VCaP (cell line): Measurements from ENCODE around the gene EED.
"Not testable (repeated sequence)": the region's sequence is repeated elsewhere in the genome, so short reads cannot be mapped to it uniquely, and the experiment has no call there.

Source experiments
- H3K27ac ChIP-seq: fragments of 450-650 bp; 2 replicates; pipeline ENCODE4 v1.5.1; 2017
- TF ChIP-seq, protein P1 (sequence below): fragments of 450-650 bp; conservative IDR thresholded peaks from 2 replicates; pipeline ENCODE4 v1.5.1; 2017; ENCODE audit warnings: mild to moderate bottlenecking, moderate library complexity

EED gene

DNA sequence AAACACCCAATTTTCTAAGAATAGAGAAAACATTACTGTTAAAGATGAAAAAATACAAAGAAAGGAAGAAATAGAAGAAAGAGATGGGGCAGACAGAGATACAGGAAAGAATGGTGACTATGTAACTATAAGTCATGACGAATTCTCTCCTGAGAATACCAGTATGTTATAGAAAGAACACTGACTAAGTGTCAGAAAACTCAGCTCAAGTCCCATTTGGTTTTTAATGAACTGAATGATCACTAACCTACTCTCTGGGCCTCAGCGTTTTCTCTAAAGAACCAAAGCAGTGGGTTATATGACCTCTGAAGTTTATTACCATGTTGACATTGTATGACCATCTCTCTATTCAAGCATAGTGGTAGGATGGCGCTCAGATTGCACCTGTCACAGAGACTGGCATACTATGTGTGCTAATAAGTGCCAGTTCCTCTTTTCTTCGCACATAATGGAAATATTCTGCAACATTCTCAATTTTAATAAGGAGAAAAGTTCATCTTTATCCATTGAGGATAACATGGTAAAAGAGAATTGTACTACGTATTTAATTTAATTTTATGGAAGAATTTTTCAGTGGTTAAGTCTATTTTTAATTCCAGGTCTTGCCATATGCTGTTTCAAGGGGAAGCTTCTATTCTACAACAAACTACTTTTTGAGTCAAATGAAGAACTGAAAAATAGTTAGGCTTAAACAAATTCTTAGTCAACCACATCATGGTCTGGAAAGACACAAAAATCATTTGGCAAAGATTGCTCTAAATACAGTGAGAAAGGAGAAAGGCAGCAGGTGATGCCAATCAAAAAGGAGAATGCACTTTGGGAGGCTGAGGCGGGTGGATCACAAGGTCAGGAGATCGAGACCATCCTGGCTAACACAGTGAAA is 25.0 kb upstream of the EED start:
- TF ChIP-seq, protein P1, sequence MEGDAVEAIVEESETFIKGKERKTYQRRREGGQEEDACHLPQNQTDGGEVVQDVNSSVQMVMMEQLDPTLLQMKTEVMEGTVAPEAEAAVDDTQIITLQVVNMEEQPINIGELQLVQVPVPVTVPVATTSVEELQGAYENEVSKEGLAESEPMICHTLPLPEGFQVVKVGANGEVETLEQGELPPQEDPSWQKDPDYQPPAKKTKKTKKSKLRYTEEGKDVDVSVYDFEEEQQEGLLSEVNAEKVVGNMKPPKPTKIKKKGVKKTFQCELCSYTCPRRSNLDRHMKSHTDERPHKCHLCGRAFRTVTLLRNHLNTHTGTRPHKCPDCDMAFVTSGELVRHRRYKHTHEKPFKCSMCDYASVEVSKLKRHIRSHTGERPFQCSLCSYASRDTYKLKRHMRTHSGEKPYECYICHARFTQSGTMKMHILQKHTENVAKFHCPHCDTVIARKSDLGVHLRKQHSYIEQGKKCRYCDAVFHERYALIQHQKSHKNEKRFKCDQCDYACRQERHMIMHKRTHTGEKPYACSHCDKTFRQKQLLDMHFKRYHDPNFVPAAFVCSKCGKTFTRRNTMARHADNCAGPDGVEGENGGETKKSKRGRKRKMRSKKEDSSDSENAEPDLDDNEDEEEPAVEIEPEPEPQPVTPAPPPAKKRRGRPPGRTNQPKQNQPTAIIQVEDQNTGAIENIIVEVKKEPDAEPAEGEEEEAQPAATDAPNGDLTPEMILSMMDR = no peak
- H3K27ac ChIP-seq = no peak overlapping the region

DNA sequence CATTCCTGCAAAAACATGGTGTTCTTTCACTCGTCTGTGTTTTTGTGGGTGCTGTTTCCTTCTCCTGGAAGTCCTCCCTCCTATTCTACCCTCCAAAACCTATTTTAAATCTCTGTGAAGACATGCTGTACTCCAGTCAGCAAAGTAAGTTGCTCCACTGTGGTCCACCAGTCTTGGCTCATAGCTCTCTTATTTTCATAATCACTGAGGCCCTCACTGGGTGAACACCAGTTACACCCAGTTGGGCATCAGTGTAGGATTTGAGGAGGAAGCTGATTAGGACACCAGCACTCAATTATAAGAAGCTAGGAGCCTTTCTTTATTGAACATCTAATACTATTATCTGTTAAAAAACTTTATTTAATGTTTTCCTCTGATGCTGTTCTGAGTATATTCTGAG is 23.9 kb upstream of the EED start:
- H3K27ac ChIP-seq = no peak overlapping the region
- TF ChIP-seq, protein P1 = no peak

DNA sequence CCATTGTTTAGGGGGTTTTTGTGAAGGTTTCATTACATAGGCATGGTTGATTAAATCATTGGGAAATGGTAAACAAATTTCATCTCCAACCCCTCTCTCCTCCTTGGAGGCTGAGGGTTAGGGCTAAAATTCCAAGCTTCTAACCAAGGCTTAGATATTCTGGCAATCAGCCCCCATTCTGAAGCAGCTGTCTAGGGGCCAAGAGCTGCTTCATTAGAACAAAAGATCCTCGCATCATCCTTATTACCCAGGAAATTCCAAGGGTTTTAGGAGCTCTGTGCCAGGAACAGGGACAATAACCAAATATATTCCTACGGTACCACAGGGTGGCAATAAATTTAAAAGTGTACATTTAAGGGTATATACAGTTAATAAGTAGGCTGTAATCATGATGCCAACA is 22.5 kb upstream of the EED start:
- no peak overlapping the region for H3K27ac ChIP-seq
- TF ChIP-seq, protein P1 = no peak

DNA sequence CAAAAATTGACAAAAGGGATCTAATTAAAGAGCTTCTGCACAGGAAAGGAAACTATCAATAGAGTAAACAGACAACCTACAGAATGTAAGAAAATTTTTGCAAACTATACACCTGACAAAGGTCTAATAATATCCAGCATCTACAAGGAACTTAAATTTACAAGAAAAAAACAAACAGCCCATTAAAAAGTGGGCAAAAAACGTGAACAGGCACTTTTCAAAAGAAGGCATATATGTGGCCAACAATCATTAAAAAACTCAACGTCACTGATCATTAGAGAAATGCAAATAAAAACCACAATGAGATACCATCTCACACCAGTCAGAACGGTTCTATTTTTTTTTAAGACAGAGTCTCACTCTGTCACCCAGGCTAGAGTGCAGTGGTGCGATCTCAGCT is 20.0 kb upstream of the EED start:
- H3K27ac ChIP-seq = not testable (repeated sequence)

DNA sequence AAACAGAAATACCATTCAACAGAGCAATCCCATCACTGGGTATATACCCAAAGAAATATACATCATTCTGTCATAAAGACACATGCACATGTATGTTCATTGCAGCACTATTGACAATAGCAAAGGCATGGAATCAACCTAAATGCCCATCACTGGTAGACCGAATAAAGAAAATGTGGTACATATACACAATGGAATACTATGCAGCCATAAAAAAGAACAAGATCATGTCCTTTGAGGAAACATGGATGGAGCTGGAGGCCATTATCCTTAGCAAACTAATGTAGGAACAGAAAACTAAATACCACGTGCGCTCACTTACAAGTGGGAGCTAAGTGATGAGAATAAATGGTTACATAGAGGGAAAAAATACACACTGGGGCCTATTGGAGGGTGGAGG is 19.2 kb upstream of the EED start:
- not testable (repeated sequence) for H3K27ac ChIP-seq

DNA sequence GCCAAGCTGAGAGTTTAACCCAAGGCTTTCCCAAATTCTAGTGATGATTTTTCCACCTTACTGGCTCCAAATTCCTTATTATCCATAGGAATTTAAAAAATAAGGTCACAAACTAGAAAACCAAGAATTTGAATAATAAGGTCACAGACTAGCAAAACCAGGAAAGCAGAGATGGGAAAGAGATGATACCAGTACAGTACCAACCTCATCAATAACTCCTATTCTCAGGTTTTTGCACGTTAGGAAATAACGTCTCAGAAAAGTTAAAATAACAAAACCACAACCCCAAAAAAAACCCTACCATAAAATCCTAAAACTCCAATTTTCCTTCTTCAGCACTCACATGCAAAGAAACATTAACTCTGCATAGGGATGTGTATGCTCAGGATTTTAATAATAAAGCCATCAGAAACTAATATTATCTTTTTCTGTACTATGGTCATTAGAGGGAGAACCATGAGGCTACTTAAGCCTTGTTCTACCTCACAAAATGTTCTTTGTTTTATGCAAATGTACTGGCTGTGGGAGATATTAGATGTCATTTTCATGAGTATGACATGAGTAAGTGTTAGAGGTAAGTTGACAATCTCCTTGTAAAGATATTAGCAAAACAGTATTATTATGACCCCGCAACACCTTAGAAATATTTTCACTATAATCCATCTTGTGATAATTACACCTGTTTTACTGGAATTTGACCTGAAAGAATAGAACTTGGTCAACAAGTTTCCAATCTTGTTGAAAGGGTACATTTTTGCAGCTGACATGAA is 16.1 kb upstream of the EED start:
- TF ChIP-seq, protein P1 = no peak

DNA sequence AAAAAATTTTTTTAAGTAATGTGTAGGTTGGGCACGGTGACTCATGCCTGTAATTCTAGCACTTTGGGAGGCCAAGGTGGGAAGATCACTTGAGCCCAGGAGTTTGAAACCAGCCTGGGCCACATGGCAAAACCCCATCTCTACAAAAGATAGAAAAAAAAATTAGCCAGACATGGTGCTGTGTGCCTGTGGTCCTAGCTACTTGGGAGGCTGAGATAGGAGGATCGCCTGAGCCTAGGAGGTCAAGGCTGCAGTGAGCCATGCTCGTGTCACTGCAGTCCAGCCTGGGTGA is 15.6 kb upstream of the EED start:
- not testable (repeated sequence) for H3K27ac ChIP-seq

More for the DNA sequence above, 16.1 kb upstream of the EED start:
- no peak overlapping the region for H3K27ac ChIP-seq

DNA sequence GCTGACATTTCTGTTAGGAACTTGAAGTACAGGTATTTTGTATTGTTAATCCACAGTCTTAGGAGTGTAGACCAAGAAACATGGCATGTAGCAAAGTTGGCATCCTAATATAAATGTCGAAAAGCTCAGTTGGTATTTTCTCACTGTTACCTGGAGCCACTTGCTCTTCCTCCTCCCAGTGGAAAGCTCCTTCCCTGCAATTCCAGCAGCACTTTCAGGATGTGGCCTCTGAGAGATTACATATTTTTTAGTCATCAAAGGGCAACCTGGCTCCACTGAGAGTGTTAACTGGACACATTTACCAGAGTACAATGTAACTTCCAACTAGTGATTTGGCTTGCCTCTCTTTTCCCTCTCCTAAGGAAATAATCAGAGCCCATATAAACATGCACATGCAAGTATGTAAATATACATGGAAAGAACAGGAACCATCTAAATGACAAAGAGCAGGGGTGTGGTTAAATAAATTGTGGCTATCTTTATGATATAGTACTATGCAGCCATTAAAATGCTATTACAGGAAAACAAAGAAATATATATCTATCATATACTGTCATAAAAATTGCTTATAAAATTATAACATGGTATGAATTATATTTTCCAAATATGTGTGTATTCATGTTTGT is 14.3 kb upstream of the EED start:
- H3K27ac ChIP-seq = no peak overlapping the region; the same call in 1 of the 2 replicates
- TF ChIP-seq, protein P1 = no peak

DNA sequence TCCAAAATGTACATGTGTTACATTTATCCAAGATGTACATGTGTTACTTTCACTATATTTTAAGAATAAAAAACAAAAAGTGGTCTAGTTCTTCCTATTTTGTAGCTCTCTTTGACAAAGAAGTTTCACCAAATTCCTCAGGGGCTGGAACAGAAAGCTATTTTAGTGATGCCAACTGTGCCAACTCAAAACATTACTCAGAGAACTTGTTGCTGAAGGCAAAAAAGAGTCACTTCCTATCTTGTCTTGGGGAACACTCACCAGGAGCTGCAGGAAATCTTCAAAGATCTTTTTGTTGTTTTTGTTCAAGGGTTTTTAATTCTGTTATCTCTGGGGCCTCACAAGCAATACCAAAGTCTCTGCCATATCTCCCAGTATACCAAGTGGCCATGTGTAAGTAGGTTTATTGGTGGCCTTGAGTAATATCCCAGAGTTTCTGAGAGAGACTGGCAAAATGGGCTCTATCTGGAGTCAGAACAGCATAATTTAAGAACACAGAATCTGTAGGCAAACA is 13.6 kb upstream of the EED start:
- H3K27ac ChIP-seq = no peak overlapping the region
- TF ChIP-seq, protein P1 = no peak
